SK-N-SH (cell line): ENCODE measurements around the gene BAIAP3.

Experiments
- EP300 ChIP-seq, 2 experiments: IDR thresholded peaks; 2 replicates each; pipeline versions ENCODE4 v1.4.0 to v1.6.1; 2012; ENCODE audit warnings: borderline replicate concordance in 1 of 2, low read depth in 1 of 2, low read length in 1 of 2
- EZH2phosphoT487 ChIP-seq: fragments of 200-600 bp; sonication (generic); IDR thresholded peaks from 2 replicates; pipeline ENCODE4 v1.6.1; 2017; ENCODE audit warnings: low read depth, mixed run types, mild to moderate bottlenecking, antibody characterized with exemption, moderate library complexity, borderline replicate concordance
- FOXM1 ChIP-seq: IDR thresholded peaks from 2 replicates; pipeline ENCODE4 v1.4.0; 2012; ENCODE audit warnings: low read depth, mild to moderate bottlenecking
- GATA2 ChIP-seq: sonication (generic); formaldehyde crosslinking; IDR thresholded peaks from 2 replicates; pipeline ENCODE4 v1.5.0; 2020; ENCODE audit warnings: mild to moderate bottlenecking, missing genetic modification reagents
- NRF1 ChIP-seq: IDR thresholded peaks from 2 replicates; pipeline ENCODE4 v1.6.1; 2012; ENCODE audit warnings: low read depth, mild to moderate bottlenecking, low read length
- POLR2AphosphoS5 ChIP-seq: IDR thresholded peaks from 2 replicates; pipeline ENCODE4 v1.6.1; 2012; ENCODE audit warnings: low read depth, low read length
- SIN3A ChIP-seq: IDR thresholded peaks from 2 replicates; pipeline ENCODE4 v1.6.1; 2012; ENCODE audit warnings: low read depth, mild to moderate bottlenecking, low read length, moderate library complexity, borderline replicate concordance
- YY1 ChIP-seq: IDR thresholded peaks from 2 replicates; pipeline ENCODE4 v1.4.0; 2012; ENCODE audit warnings: low read depth, mild to moderate bottlenecking
- TF ChIP-seq, protein P1 (sequence below): fragments of 200-600 bp; sonication (generic); IDR thresholded peaks from 2 replicates; pipeline ENCODE4 v1.6.1; 2017; ENCODE audit warnings: antibody characterized with exemption, mild to moderate bottlenecking, moderate library complexity
- TF ChIP-seq, protein P2 (sequence below): IDR thresholded peaks from 2 replicates; pipeline ENCODE4 v1.6.1; 2012; ENCODE audit warnings: mild to moderate bottlenecking, low read depth, low read length, moderate library complexity

DNA sequence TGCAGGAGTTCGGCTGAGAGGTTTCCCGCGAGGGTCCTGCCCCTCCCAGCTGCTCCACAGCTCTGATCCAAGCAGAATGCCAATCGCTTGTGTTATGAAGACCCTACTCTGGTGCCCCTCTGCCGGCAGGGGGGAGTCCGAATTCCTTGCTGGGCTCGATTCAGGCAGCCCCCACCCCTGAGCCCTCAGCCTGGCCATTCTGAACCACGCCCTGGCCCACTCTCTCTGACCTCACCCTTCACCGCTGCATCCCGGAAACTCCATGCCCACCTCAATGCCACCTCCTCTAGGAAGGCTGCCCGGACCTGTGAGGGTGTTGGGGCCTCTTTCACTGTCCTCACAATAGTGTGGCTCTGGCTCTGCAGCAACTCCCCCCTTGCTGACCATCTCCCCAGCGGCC lies 31.9 kb upstream of the BAIAP3 start:
- TF ChIP-seq, protein P1, sequence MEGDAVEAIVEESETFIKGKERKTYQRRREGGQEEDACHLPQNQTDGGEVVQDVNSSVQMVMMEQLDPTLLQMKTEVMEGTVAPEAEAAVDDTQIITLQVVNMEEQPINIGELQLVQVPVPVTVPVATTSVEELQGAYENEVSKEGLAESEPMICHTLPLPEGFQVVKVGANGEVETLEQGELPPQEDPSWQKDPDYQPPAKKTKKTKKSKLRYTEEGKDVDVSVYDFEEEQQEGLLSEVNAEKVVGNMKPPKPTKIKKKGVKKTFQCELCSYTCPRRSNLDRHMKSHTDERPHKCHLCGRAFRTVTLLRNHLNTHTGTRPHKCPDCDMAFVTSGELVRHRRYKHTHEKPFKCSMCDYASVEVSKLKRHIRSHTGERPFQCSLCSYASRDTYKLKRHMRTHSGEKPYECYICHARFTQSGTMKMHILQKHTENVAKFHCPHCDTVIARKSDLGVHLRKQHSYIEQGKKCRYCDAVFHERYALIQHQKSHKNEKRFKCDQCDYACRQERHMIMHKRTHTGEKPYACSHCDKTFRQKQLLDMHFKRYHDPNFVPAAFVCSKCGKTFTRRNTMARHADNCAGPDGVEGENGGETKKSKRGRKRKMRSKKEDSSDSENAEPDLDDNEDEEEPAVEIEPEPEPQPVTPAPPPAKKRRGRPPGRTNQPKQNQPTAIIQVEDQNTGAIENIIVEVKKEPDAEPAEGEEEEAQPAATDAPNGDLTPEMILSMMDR, result no peak
- no peak for TF ChIP-seq GATA2
- TF ChIP-seq FOXM1, result no peak
- TF ChIP-seq POLR2AphosphoS5, result no peak
- TF ChIP-seq EZH2phosphoT487, result no peak
- no peak for TF ChIP-seq EP300 (IDR thresholded peaks at IDR 0.05; ENCODE audit: borderline replicate concordance in 1 of 2, low read depth in 1 of 2, low read length in 1 of 2)
- TF ChIP-seq, protein P2, sequence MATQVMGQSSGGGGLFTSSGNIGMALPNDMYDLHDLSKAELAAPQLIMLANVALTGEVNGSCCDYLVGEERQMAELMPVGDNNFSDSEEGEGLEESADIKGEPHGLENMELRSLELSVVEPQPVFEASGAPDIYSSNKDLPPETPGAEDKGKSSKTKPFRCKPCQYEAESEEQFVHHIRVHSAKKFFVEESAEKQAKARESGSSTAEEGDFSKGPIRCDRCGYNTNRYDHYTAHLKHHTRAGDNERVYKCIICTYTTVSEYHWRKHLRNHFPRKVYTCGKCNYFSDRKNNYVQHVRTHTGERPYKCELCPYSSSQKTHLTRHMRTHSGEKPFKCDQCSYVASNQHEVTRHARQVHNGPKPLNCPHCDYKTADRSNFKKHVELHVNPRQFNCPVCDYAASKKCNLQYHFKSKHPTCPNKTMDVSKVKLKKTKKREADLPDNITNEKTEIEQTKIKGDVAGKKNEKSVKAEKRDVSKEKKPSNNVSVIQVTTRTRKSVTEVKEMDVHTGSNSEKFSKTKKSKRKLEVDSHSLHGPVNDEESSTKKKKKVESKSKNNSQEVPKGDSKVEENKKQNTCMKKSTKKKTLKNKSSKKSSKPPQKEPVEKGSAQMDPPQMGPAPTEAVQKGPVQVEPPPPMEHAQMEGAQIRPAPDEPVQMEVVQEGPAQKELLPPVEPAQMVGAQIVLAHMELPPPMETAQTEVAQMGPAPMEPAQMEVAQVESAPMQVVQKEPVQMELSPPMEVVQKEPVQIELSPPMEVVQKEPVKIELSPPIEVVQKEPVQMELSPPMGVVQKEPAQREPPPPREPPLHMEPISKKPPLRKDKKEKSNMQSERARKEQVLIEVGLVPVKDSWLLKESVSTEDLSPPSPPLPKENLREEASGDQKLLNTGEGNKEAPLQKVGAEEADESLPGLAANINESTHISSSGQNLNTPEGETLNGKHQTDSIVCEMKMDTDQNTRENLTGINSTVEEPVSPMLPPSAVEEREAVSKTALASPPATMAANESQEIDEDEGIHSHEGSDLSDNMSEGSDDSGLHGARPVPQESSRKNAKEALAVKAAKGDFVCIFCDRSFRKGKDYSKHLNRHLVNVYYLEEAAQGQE, result no peak
- no peak for TF ChIP-seq NRF1
- no peak for TF ChIP-seq SIN3A
- no peak for TF ChIP-seq YY1
